Ovary (tissue), 9 donors: Measurements from ENCODE around the gene ZNF569. TPM values are rescaled to one million over a fixed set of nuclear protein-coding genes. Genes with fewer than 3 reads are reported as not detected.
"Not testable (repeated sequence)": the region's sequence is repeated elsewhere in the genome, so short reads cannot be mapped to it uniquely, and the experiment has no call there.

ENCODE experiments used
- DNase-seq, 5 donors: peaks; one replicate each; pipeline ENCODE4 v3.0.0-alpha.2; 2019 to 2020
- H3K27ac ChIP-seq, 2 donors: fragments of 200-600 bp; one replicate each; pipeline versions ENCODE4 v1.5.1 to v1.8.0; 2019 to 2022
- H3K27me3 ChIP-seq: fragments of 200-600 bp; one replicate; pipeline ENCODE4 v1.8.0; 2022
- H3K36me3 ChIP-seq: fragments of 200-600 bp; sonication (generic); one replicate; pipeline ENCODE4 v1.5.1; 2019
- H3K4me1 ChIP-seq: one replicate; pipeline ENCODE4 v1.8.1; 2013; ENCODE audit warnings: mild to moderate bottlenecking, moderate library complexity; ENCODE audit not compliant: insufficient read depth
- H3K4me3 ChIP-seq: fragments of 200-600 bp; sonication (generic); one replicate; pipeline ENCODE4 v1.5.1; 2017
- H3K9me3 ChIP-seq, 2 donors: fragments of 200-600 bp in 1 of 2; sonication (generic) in 1 of 2; one replicate each; pipeline versions ENCODE4 v1.5.1 to v1.8.1; 2013 to 2019; ENCODE audit warnings: mild to moderate bottlenecking in 1 of 2, moderate library complexity in 1 of 2
- EP300 ChIP-seq: sonication (generic); formaldehyde crosslinking; IDR thresholded peaks from one replicate; pipeline ENCODE4 v1.6.1; 2017; ENCODE audit warnings: antibody characterized with exemption
- POLR2A ChIP-seq: fragments of 450-650 bp; IDR thresholded peaks from one replicate; pipeline ENCODE4 v1.6.1; 2017; ENCODE audit warnings: antibody characterized with exemption, mild to moderate bottlenecking, moderate library complexity
- whole genome bisulfite sequencing, 3 donors: extraction: QIAGEN DNeasy Blood & Tissue Kit in 1 of 3; methylation state at CpG; one replicate each; pipeline versions ENCODE4 v1.1.5 to v1.1.7; 2013 to 2017; 5-methylcytosine and 5-hydroxymethylcytosine counted together
- intact Hi-C, 4 donors: fragments of 100-400 bp; cut with DNase I; formaldehyde crosslinking; loops; one replicate each; pipeline versions ENCODE4 v1.11.0 to v1.15.1; 2022 to 2023
- polyA plus RNA-seq, 2 donors: library from polyadenylated mRNA; stranded (reverse); fragments of 200-250 nt in 1 of 2; fragments of 350-450 nt in 1 of 2; fragmentation: Illumina TruSeq in 1 of 2; extraction: RNeasy Lipid Tissue Mini Kit (QIAGEN cat#74804) in 1 of 2; gene quantifications; one replicate each; pipeline ENCODE4 v1.2.3, GENCODE V29; 2013 to 2014
- total RNA-seq, 7 donors: library from RNA; depleted of rRNA in 2 of 7; stranded (reverse); fragments of >200 nt in 2 of 7; fragmentation: NEBNext Ultra II Directional in 3 of 7; extraction: Animal tissue kit (Norgen Biotek cat#: 25700) in 3 of 7; gene quantifications; one replicate each; pipeline versions ENCODE4 v1.1.0 to v1.2.4, GENCODE V29; 2016 to 2023
- TF ChIP-seq, protein P1 (sequence below), 3 donors: fragments of 450-650 bp in 2 of 3; fragments of 200-600 bp in 1 of 3; IDR thresholded peaks; one replicate each; pipeline versions ENCODE4 v1.5.1 to v1.8.0; 2016 to 2022; ENCODE audit warnings: antibody characterized with exemption in 3 of 3, mild to moderate bottlenecking in 1 of 3
- donor health status: DM: no; HTN: no; CAD: no; lungs with moderate emphysema.
- donor health status: DM: no; HTN: no; CAD: no.
- donor health status: Bipolar disorder and iron deficiency.
- donor health status: DM: yes; HTN: yes; CAD: no.
- donor health status: DM: no; HTN: no; CAD: no.
- donor health status: DM: yes; HTN: yes; CAD: no.

ZNF569 gene
- total and polyA plus RNA-seq, 9 donors: 3.9 to 11.0 (median 8.9) TPM

DNA sequence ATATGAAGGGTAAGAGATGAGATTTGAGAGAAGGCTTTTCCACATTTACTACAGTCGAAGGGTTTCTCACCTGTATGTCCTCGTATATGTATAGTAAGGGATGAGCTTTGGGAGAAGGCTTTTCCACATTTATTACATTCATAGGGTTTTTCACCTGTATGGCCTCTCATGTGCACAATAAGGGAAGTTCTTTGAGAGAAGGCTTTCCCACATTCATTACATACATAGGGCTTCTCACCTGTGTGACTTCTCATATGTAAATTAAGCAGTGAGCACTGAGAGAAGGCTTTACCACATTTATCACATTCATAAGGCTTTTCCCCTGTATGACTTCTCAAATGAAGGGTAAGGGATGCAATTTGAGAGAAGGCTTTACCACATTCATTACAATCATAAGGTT, 54.5 kb downstream of the ZNF569 start:
- intact Hi-C loops: no loop called here
- WGBS, 3 donors: 97 to 100% (median 99%) methylated on average over 2 of the region's 2 CpGs
- peaks cover 3% of the 10 kb centered on the region for H3K36me3 ChIP-seq

DNA sequence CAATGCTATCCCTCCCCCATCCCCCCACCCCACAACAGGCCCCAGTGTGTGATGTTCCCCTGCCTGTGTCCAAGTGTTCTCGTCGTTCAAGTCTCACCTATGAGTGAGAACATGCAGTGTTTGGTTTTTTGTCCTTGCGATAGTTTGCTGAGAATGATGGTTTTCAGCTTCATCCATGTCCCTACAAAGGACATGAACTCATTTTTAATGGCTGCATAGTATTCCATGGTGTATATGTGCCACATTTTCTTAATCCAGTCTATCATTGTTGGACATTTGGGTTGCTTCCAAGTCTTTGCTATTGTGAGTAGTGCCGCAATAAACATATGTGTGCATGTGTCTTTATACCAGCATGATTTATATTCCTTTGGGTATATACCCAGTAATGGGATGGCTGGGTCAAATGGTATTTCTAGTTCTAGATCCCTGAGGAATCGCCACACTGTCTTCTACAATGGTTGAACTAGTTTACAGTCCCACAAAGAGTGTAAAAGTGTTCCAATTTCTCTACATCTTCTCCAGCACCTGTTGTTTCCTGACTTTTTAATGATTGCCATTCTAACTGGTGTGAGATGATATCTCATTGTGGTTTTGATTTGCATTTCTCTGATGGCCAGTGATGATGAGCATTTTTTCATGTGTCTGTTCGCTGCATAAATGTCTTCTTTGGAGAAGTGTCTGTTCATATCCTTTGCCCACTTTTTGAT, 61.0 kb downstream of the ZNF569 start:
- H3K27ac ChIP-seq, H3K4me1 ChIP-seq, intact Hi-C loops, H3K4me3 ChIP-seq, DNase-seq, H3K27me3 ChIP-seq, H3K36me3 ChIP-seq: not testable (repeated sequence)
- 87 to 89% (median 89%) methylated on average over 6 of the region's 6 CpGs for WGBS, 3 donors
- peaks cover 0 to 24% of the 10 kb centered on the region in 2 donors for H3K9me3 ChIP-seq

More for the DNA sequence above, 54.5 kb downstream of the ZNF569 start:
- H3K27ac ChIP-seq: no peak overlapping the region
- DNase-seq: no peak
- H3K27me3 ChIP-seq: no peaks in the 10 kb centered on the region
- TF ChIP-seq EP300: no peak
- TF ChIP-seq, protein P1, sequence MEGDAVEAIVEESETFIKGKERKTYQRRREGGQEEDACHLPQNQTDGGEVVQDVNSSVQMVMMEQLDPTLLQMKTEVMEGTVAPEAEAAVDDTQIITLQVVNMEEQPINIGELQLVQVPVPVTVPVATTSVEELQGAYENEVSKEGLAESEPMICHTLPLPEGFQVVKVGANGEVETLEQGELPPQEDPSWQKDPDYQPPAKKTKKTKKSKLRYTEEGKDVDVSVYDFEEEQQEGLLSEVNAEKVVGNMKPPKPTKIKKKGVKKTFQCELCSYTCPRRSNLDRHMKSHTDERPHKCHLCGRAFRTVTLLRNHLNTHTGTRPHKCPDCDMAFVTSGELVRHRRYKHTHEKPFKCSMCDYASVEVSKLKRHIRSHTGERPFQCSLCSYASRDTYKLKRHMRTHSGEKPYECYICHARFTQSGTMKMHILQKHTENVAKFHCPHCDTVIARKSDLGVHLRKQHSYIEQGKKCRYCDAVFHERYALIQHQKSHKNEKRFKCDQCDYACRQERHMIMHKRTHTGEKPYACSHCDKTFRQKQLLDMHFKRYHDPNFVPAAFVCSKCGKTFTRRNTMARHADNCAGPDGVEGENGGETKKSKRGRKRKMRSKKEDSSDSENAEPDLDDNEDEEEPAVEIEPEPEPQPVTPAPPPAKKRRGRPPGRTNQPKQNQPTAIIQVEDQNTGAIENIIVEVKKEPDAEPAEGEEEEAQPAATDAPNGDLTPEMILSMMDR (IDR thresholded peaks at IDR 0.05): no peak
- no peak for TF ChIP-seq POLR2A
- no peaks in the 10 kb centered on the region for H3K4me1 ChIP-seq
- peaks cover 10 to 42% of the 10 kb centered on the region in 2 donors for H3K9me3 ChIP-seq
- no peak overlapping the region for H3K4me3 ChIP-seq

DNA sequence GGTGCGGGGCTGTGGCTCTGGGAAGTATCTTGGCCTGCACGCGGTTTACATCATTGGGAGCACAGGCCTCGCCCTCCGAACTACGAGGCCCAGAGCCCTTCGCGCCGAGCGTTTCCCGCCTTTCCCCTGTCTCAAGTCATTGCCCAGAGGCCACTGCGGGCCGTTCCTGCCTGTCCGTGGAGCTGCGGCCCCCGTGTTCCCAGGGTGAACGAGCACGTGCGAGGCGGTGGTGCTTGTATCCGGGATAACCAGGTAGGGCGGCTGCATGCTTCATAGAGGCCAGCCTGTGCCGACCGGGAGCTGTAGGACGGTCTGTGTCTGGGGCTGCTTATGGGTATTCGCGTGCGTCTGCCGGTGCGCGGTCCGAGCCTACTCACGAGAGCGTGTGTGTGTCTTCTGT, 63.8 kb downstream of the ZNF569 start:
- TF ChIP-seq, protein P1 (IDR thresholded peaks at IDR 0.05): no peak
- TF ChIP-seq EP300 (no peak), POLR2A (no peak)
- H3K4me3 ChIP-seq: no peak overlapping the region
- no peak overlapping the region for H3K27ac ChIP-seq
- WGBS, 3 donors: 59 to 79% (median 67%) methylated on average over 34 of the region's 34 CpGs
- DNase-seq: no peak
- intact Hi-C loops: no loop called here
- no peaks in the 10 kb centered on the region for H3K27me3 ChIP-seq
- peaks cover 0 to 17% of the 10 kb centered on the region in 2 donors for H3K9me3 ChIP-seq
- no peaks in the 10 kb centered on the region for H3K36me3 ChIP-seq
- no peaks in the 10 kb centered on the region for H3K4me1 ChIP-seq

DNA sequence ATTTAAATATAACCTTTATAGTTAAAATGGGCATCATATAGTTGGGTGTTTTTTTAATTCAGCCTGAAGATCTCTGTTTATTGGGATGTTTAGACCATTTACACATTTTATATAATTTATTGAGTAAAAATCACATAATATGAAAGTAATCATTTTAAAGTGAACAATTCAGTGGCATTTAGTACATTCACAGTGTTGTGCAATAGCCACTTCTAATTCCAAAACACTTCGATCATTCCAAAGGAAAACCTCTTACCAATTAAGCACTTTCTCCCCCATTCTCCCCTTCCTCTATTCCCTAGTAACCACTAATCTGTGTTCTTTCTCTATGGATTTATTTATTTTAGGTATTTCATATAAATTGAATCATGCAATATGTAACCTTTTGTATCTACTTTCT, 66.2 kb downstream of the ZNF569 start:
- H3K27me3 ChIP-seq: no peaks in the 10 kb centered on the region
- peaks cover 3 to 13% of the 10 kb centered on the region in 2 donors for H3K9me3 ChIP-seq
- H3K4me1 ChIP-seq: no peaks in the 10 kb centered on the region
- TF ChIP-seq POLR2A (no peak), EP300 (no peak)
- TF ChIP-seq, protein P1 (IDR thresholded peaks at IDR 0.05): no peak
- H3K27ac ChIP-seq: no peak overlapping the region
- H3K36me3 ChIP-seq: no peaks in the 10 kb centered on the region
- 97 to 100% (median 98%) methylated on average over 1 of the region's 1 CpG for WGBS, 3 donors
- H3K4me3 ChIP-seq: no peak overlapping the region
- intact Hi-C loops: no loop called here
- no peak for DNase-seq

DNA sequence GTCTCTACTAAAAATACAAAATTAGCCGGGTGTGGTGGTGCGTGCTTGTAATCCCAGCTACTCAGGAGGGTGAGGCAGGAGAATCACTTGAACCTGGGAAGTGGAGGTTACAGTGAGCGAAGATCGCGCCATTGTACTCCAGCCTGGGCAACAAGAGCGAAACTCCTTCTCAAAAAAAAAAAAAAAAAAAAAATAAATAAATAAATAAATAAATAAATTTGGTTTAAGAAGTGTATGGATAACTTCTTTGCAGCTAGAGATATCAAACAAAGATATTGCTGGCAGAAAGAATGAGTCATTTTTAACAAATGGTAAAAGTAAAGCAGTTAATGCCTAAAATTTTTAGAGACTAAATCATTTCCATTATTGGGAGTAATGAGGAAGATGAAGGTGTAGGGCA, 75.8 kb downstream of the ZNF569 start:
- H3K4me3 ChIP-seq, H3K36me3 ChIP-seq, H3K4me1 ChIP-seq, DNase-seq, H3K27ac ChIP-seq, H3K27me3 ChIP-seq, intact Hi-C loops: not testable (repeated sequence)
- peaks cover 6 to 37% of the 10 kb centered on the region in 2 donors for H3K9me3 ChIP-seq
- 97 to 99% (median 97%) methylated on average over 6 of the region's 6 CpGs for WGBS, 3 donors
